ENCODE results near the gene SLC26A8. TPM values are rescaled to one million over a fixed set of nuclear protein-coding genes. Genes with fewer than 3 reads are reported as not detected.

The SLC26A8 gene
- total and polyA plus RNA-seq, 4 donors, result 0.03 to 0.33 (median 0.18) TPM

DNA sequence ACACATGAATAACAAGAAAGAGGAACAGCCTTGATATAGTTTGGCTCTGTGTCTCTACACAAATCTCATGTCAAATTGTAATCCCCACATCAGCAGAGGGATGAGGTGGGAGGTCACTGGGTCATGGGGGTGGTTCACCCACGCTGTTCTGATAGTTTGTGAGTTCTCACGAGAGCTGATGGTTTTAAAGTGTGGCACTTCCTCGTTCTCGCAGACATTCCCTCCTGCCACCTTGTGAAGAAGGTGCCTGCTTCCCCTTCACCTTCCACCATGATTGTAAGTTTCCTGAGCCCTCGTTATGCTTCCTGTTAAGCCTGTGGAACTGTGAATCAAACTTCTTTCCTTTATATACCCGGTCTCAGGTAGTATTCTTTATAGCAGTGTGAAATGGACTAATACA, 116.7 kb downstream of the SLC26A8 start:
- peaks cover 0 to 7% (median 2%) of the 10 kb centered on the region in 4 donors for H3K36me3 ChIP-seq (ENCODE audit: control insufficient read depth in 4 of 4, insufficient read depth in 3 of 4, low read depth in 1 of 4, low read length in 3 of 4)
- TF ChIP-seq, protein P1, sequence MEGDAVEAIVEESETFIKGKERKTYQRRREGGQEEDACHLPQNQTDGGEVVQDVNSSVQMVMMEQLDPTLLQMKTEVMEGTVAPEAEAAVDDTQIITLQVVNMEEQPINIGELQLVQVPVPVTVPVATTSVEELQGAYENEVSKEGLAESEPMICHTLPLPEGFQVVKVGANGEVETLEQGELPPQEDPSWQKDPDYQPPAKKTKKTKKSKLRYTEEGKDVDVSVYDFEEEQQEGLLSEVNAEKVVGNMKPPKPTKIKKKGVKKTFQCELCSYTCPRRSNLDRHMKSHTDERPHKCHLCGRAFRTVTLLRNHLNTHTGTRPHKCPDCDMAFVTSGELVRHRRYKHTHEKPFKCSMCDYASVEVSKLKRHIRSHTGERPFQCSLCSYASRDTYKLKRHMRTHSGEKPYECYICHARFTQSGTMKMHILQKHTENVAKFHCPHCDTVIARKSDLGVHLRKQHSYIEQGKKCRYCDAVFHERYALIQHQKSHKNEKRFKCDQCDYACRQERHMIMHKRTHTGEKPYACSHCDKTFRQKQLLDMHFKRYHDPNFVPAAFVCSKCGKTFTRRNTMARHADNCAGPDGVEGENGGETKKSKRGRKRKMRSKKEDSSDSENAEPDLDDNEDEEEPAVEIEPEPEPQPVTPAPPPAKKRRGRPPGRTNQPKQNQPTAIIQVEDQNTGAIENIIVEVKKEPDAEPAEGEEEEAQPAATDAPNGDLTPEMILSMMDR (IDR thresholded peaks at IDR 0.05; ENCODE audit: low read depth, low read length, missing input control), result no peak
- TF ChIP-seq GABPA (IDR thresholded peaks at IDR 0.05 in 1 of 2, conservative IDR thresholded peaks at IDR 0.05 in 1 of 2) (no peak), TAF1 (conservative IDR thresholded peaks at IDR 0.05) (no peak), RXRA (IDR thresholded peaks at IDR 0.05) (no peak), FOXA2 (IDR thresholded peaks at IDR 0.05) (no peak), HNF4A (conservative IDR thresholded peaks at IDR 0.05) (no peak), RAD21 (IDR thresholded peaks at IDR 0.05) (no peak), EGR1 (IDR thresholded peaks at IDR 0.05; ENCODE audit: low read depth in 2 of 2) (no peak), JUND (IDR thresholded peaks at IDR 0.05) (no peak), SP1 (IDR thresholded peaks at IDR 0.05) (no peak), FOXA1 (IDR thresholded peaks at IDR 0.05) (no peak)
- TF ChIP-seq, protein P2, sequence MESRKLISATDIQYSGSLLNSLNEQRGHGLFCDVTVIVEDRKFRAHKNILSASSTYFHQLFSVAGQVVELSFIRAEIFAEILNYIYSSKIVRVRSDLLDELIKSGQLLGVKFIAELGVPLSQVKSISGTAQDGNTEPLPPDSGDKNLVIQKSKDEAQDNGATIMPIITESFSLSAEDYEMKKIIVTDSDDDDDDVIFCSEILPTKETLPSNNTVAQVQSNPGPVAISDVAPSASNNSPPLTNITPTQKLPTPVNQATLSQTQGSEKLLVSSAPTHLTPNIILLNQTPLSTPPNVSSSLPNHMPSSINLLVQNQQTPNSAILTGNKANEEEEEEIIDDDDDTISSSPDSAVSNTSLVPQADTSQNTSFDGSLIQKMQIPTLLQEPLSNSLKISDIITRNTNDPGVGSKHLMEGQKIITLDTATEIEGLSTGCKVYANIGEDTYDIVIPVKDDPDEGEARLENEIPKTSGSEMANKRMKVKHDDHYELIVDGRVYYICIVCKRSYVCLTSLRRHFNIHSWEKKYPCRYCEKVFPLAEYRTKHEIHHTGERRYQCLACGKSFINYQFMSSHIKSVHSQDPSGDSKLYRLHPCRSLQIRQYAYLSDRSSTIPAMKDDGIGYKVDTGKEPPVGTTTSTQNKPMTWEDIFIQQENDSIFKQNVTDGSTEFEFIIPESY (IDR thresholded peaks at IDR 0.05), result no peak
- TF ChIP-seq, protein P3, sequence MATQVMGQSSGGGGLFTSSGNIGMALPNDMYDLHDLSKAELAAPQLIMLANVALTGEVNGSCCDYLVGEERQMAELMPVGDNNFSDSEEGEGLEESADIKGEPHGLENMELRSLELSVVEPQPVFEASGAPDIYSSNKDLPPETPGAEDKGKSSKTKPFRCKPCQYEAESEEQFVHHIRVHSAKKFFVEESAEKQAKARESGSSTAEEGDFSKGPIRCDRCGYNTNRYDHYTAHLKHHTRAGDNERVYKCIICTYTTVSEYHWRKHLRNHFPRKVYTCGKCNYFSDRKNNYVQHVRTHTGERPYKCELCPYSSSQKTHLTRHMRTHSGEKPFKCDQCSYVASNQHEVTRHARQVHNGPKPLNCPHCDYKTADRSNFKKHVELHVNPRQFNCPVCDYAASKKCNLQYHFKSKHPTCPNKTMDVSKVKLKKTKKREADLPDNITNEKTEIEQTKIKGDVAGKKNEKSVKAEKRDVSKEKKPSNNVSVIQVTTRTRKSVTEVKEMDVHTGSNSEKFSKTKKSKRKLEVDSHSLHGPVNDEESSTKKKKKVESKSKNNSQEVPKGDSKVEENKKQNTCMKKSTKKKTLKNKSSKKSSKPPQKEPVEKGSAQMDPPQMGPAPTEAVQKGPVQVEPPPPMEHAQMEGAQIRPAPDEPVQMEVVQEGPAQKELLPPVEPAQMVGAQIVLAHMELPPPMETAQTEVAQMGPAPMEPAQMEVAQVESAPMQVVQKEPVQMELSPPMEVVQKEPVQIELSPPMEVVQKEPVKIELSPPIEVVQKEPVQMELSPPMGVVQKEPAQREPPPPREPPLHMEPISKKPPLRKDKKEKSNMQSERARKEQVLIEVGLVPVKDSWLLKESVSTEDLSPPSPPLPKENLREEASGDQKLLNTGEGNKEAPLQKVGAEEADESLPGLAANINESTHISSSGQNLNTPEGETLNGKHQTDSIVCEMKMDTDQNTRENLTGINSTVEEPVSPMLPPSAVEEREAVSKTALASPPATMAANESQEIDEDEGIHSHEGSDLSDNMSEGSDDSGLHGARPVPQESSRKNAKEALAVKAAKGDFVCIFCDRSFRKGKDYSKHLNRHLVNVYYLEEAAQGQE (IDR thresholded peaks at IDR 0.05), result no peak
- WGBS, result 88% methylated on average over 6 of the region's 6 CpGs
- no peak overlapping the region for H3K9ac ChIP-seq (ENCODE audit: low read depth in 1 of 2, low read length in 2 of 2)
- H3K27me3 ChIP-seq (ENCODE audit: control insufficient read depth in 4 of 4, insufficient read depth in 4 of 4, low read length in 3 of 4), result no peaks in the 10 kb centered on the region
- no peak overlapping the region for H3K4me3 ChIP-seq (ENCODE audit: low read depth in 1 of 3, low read length in 3 of 3)
- no peaks in the 10 kb centered on the region for H3K4me1 ChIP-seq (ENCODE audit: control insufficient read depth in 4 of 4, insufficient read depth in 4 of 4, low read length in 3 of 4)
- no peak overlapping the region for H3K27ac ChIP-seq (ENCODE audit: low read depth in 1 of 2, low read length in 2 of 2)
- DNase-seq (ENCODE audit: low spot score), result no peak
- H3K9me3 ChIP-seq (ENCODE audit: control insufficient read depth in 4 of 4, low read length in 3 of 4), result peaks cover 2 to 5% (median 4%) of the 10 kb centered on the region in 4 donors

DNA sequence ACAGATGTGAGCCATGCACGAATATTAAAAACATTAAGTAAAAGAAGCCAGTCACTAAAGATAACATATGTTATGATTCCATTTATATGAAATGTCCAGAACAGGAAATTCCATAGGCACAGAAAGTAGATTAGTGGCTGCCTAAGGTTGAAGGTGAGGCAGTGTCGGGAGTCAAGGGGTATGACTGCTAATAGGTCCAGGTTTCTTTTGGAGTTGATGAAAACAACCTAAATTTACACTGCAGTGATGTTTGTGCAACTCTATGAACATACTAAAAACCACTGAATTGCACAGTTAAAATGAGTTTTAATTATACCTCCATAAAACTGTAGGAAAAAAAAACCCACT, 118.0 kb downstream of the SLC26A8 start:
- H3K27ac ChIP-seq (ENCODE audit: low read depth in 1 of 2, low read length in 2 of 2), result no peak overlapping the region
- peaks cover 2 to 5% (median 4%) of the 10 kb centered on the region in 4 donors for H3K9me3 ChIP-seq (ENCODE audit: control insufficient read depth in 4 of 4, low read length in 3 of 4)
- H3K9ac ChIP-seq (ENCODE audit: low read depth in 1 of 2, low read length in 2 of 2), result no peak overlapping the region
- H3K36me3 ChIP-seq (ENCODE audit: control insufficient read depth in 4 of 4, insufficient read depth in 3 of 4, low read depth in 1 of 4, low read length in 3 of 4), result peaks cover 0 to 7% (median 2%) of the 10 kb centered on the region in 4 donors
- no peak overlapping the region for H3K4me3 ChIP-seq (ENCODE audit: low read depth in 1 of 3, low read length in 3 of 3)
- no peak for DNase-seq (ENCODE audit: low spot score)
- WGBS, result 84% methylated on average over 2 of the region's 2 CpGs
- H3K27me3 ChIP-seq (ENCODE audit: control insufficient read depth in 4 of 4, insufficient read depth in 4 of 4, low read length in 3 of 4), result no peaks in the 10 kb centered on the region
- TF ChIP-seq YY1 (IDR thresholded peaks at IDR 0.05) (no peak), JUND (IDR thresholded peaks at IDR 0.05) (no peak), HNF4A (conservative IDR thresholded peaks at IDR 0.05) (no peak), RAD21 (IDR thresholded peaks at IDR 0.05) (no peak), EGR1 (IDR thresholded peaks at IDR 0.05; ENCODE audit: low read depth in 2 of 2) (no peak), NR2F2 (IDR thresholded peaks at IDR 0.05) (no peak), RXRA (IDR thresholded peaks at IDR 0.05) (no peak), FOXA1 (IDR thresholded peaks at IDR 0.05) (no peak)
- TF ChIP-seq, protein P1 (IDR thresholded peaks at IDR 0.05; ENCODE audit: low read depth, low read length, missing input control), result no peak
- H3K4me1 ChIP-seq (ENCODE audit: control insufficient read depth in 4 of 4, insufficient read depth in 4 of 4, low read length in 3 of 4), result no peaks in the 10 kb centered on the region

Data from liver (tissue), 9 donors.